GM12874 (cell line): ENCODE results near the gene ARMC7.

Experiments used
- TF ChIP-seq, protein P1 (sequence below): IDR thresholded peaks from 2 replicates; pipeline ENCODE4 v1.5.1; 2011; ENCODE audit warnings: low read depth, mild to moderate bottlenecking, control low read depth, low read length, moderate library complexity; ENCODE audit not compliant: insufficient read depth

Gene ARMC7

DNA sequence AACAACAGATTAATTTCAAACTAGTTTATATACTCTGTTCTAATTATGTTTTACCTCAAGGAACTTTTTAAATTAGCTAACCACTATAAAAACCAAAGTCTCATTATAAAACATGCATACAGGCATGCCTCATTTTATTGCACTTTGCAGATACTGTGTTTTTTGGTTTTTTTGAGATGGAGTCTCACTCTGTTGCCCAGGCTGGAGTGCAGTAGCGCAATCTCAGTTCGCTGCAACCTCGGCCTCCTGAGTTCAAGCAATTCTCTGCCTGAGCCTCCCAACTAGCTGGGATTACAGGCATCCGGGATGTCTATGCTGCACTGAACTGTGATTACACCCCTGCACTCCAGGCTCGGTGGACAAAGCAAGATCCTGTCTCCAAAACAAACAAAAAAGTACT lies 53.3 kb downstream of the ARMC7 start:
- TF ChIP-seq, protein P1, sequence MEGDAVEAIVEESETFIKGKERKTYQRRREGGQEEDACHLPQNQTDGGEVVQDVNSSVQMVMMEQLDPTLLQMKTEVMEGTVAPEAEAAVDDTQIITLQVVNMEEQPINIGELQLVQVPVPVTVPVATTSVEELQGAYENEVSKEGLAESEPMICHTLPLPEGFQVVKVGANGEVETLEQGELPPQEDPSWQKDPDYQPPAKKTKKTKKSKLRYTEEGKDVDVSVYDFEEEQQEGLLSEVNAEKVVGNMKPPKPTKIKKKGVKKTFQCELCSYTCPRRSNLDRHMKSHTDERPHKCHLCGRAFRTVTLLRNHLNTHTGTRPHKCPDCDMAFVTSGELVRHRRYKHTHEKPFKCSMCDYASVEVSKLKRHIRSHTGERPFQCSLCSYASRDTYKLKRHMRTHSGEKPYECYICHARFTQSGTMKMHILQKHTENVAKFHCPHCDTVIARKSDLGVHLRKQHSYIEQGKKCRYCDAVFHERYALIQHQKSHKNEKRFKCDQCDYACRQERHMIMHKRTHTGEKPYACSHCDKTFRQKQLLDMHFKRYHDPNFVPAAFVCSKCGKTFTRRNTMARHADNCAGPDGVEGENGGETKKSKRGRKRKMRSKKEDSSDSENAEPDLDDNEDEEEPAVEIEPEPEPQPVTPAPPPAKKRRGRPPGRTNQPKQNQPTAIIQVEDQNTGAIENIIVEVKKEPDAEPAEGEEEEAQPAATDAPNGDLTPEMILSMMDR = no peak

DNA sequence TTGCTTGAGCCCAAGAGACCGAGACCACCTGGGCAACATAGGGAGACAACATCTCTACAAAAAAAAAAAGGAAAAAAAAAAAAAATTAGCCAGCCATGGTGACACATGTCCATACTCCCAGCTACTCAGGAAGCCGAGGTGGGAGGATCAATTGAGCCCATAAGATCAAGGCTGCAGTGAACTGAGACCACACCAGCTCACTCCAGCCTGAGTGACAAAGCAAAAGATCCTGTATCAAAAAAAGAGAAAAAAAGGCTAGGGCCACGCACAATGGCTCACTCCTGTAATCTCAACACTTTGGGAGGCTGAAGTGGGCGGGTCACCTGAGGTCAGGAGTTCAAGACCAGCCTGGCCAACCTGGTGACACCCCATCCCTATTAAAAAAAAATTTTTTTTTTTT lies 59.2 kb downstream of the ARMC7 start:
- TF ChIP-seq, protein P1 = no peak

DNA sequence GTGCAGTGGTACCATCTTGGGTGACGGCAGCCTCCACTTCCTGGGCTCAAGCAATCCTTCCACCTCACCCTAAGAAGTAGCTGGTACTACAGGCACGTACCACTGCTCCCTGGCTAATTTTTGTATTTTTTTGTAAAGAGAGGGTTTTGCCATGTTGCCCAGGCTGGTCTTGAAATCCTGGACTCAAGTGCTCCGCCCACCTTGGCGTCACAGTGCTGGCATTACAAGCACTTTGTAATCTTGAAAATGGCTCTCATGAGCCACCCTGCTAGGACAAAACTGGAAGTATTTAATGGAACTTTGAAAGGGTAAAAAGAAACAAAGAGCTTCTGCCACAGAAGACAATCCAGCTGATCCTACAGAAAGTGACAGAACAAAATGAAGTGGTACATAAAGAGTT lies 63.8 kb downstream of the ARMC7 start:
- TF ChIP-seq, protein P1 = no peak

DNA sequence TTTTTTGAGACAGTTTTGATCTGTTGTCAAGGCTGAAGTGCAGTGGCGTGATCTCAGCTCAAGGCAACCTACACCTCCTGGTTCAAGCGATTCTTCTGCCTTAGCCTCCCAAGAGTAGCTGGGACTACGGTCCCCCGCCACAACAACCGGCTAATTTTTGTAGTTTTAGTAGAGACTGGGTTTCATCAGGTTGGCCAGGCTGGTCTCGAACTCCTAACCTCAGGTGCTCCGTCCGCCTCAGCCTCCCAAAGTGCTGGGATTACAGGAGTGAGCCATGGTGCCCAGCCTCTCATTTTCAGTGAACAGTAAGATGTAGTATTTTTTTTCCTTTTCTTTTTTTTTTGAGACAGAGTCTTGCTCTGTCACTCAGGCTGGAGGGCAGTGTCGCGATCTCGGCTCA lies 65.2 kb downstream of the ARMC7 start:
- TF ChIP-seq, protein P1 = no peak

DNA sequence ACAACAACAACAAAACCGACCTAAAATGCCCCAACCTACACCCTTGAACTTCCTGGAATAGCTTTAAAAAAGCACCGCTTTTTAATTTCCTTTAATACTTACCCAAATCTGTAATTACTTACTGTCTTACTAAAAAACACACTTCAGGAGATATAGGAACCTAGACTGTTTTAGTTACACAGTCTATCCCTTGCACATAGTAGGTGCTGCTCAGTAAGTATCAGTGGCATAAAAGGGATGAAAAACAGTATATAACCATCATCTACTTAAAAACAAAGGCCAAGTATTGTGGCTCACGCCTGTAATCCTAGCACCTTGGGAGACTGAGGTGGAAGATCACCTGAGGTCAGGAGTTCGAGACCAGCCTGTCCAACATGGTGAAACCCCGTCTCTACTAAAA lies 66.9 kb downstream of the ARMC7 start:
- TF ChIP-seq, protein P1 = no peak

DNA sequence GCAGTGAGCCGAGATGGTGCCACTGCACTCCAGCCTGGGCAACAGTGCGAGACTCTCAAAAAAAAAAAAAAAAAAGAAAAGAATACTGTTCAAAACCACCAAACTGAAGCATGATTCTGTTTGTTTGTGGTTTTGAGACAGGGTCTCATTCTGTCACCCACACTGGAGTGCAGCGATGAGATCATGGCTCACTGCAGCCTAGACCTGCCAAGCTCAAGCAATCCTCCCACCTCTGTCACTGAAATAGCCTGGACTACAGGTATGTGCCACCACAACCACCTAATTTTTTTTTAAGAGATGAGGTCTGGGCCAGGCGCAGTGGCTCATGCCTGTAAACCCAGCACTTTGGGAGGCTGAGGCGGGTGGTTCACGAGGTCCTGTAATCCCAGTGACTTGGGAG lies 68.7 kb downstream of the ARMC7 start:
- TF ChIP-seq, protein P1 = no peak
